PFSK-1 (cell line): Measurements from ENCODE around the gene KIF19.

Source experiments
- FOXP2 ChIP-seq: optimal IDR thresholded peaks from 2 replicates; pipeline ENCODE3; 2011; ENCODE audit warnings: borderline replicate concordance, control low read depth, inconsistent platforms; ENCODE audit not compliant: insufficient read depth; ENCODE audit errors: extremely low read length, extremely low read depth
- POLR2AphosphoS5 ChIP-seq: IDR thresholded peaks from 2 replicates; pipeline ENCODE4 v1.6.1; 2012; ENCODE audit warnings: low read depth, mild to moderate bottlenecking, control low read depth, low read length, moderate library complexity
- REST ChIP-seq, 2 experiments: IDR thresholded peaks; 2 replicates each; pipeline versions ENCODE4 v1.6.1 to v1.8.0; 2011 to 2012; ENCODE audit warnings: low read depth in 2 of 2, low read length in 2 of 2, control low read depth in 1 of 2, inconsistent platforms in 1 of 2, mild to moderate bottlenecking in 1 of 2, moderate library complexity in 1 of 2; ENCODE audit not compliant: insufficient read depth in 1 of 2
- SIN3A ChIP-seq: IDR thresholded peaks from 2 replicates; pipeline ENCODE4 v1.6.1; 2012; ENCODE audit warnings: mild to moderate bottlenecking, low read length, moderate library complexity, borderline replicate concordance; ENCODE audit not compliant: insufficient read depth
- TAF1 ChIP-seq: IDR thresholded peaks from 2 replicates; pipeline ENCODE4 v1.6.1; 2012; ENCODE audit warnings: low read length, control low read depth, borderline replicate concordance; ENCODE audit not compliant: insufficient read depth

Gene KIF19

GRCh38 chr17:74373838-74374606 lies 48.0 kb downstream of the KIF19 start:
- TF ChIP-seq REST (IDR thresholded peaks at IDR 0.05; ENCODE audit: insufficient read depth in 1 of 2, low read depth in 2 of 2, low read length in 2 of 2) (no peak), SIN3A (no peak), POLR2AphosphoS5 (no peak), TAF1 (no peak), FOXP2 (no peak)

GRCh38 chr17:74374858-74375257 lies 48.8 kb downstream of the KIF19 start:
- TF ChIP-seq SIN3A (no peak), REST (IDR thresholded peaks at IDR 0.05; ENCODE audit: insufficient read depth in 1 of 2, low read depth in 2 of 2, low read length in 2 of 2) (no peak), FOXP2 (no peak), POLR2AphosphoS5 (no peak), TAF1 (no peak)

GRCh38 chr17:74379495-74380085 lies 53.6 kb downstream of the KIF19 start:
- TF ChIP-seq TAF1 (no peak), POLR2AphosphoS5 (no peak), SIN3A (no peak), FOXP2 (no peak), REST (IDR thresholded peaks at IDR 0.05; ENCODE audit: insufficient read depth in 1 of 2, low read depth in 2 of 2, low read length in 2 of 2) (no peak)

GRCh38 chr17:74380086-74380958 lies 54.3 kb downstream of the KIF19 start:
- TF ChIP-seq FOXP2 (no peak), REST (IDR thresholded peaks at IDR 0.05; ENCODE audit: insufficient read depth in 1 of 2, low read depth in 2 of 2, low read length in 2 of 2) (no peak), SIN3A (no peak), POLR2AphosphoS5 (no peak), TAF1 (no peak)
